Stimulated activated CD8-positive, alpha-beta memory T cell treated with anti-CD3 and anti-CD28 coated beads, Interleukin-7, amount 100 ng/mL, for 4 hours (primary cell): ENCODE results near the gene UBR7.
"Not testable (repeated sequence)": the region's sequence is repeated elsewhere in the genome, so short reads cannot be mapped to it uniquely, and the experiment has no call there.

Experiments
- DNase-seq, 2 donors: peaks; one replicate each; pipeline ENCODE4 v3.0.0-alpha.2; 2020; ENCODE audit warnings: low read depth in 2 of 2

UBR7 gene, protein sequence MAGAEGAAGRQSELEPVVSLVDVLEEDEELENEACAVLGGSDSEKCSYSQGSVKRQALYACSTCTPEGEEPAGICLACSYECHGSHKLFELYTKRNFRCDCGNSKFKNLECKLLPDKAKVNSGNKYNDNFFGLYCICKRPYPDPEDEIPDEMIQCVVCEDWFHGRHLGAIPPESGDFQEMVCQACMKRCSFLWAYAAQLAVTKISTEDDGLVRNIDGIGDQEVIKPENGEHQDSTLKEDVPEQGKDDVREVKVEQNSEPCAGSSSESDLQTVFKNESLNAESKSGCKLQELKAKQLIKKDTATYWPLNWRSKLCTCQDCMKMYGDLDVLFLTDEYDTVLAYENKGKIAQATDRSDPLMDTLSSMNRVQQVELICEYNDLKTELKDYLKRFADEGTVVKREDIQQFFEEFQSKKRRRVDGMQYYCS

DNA sequence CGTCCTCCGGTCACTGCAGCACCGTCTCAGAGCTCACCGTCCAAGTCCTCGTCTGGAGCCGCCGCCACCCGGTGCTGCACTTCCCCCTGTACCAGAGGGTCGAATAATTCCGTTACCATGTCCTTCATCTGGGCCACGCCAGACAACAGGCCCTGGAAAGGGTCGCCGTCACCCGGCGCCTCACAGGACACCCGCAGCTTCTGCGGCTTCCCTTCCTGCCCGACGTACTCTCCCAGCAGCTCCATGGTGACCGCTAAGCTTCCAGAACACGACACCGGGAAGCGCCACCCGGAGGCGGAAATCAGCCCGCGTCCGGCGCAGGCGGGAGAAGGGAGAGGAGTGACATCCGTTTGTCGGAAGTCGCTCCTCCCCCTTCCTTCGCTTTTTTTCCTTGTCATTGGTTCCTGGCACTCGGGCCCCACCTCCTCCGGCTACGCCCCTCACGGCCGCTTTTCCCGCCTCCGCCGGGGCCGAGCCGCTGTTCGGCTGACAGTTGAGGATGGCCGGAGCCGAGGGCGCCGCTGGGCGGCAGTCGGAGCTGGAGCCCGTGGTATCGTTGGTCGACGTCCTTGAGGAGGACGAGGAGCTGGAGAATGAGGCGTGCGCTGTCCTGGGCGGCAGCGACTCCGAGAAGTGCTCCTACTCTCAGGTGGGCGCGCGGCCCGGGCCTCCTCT lies at the start of gene UBR7, which contains the start of gene GON7:
TSS of gene UBR7 (plus strand) at position 464 of the 675 bp plus-strand sequence. CDS start at position 500, 36 bp downstream.
TSS of gene GON7 (minus strand) at position 273 of the 675 bp plus-strand sequence. CDS start at position 245, 28 bp downstream.
- DNase-seq, result peak; percentile 75 to 79

DNA sequence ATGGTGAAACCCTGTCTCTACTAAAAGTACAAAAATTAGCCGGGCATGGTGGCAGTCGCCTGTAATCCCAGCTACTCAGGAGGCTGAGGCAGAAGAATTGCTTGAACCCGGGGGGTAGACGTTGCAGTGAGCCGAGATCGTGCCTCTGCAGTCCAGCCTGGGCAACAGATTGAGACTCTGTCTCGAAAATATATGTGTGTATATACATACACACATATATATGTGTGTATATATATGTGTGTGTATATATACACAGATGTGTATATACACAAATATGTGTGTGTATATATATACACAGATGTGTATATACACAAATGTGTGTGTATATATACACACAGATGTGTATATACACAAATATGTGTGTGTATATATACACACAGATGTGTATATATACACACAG lies 48.7 kb upstream of the UBR7 start:
- not testable (repeated sequence) for DNase-seq

DNA sequence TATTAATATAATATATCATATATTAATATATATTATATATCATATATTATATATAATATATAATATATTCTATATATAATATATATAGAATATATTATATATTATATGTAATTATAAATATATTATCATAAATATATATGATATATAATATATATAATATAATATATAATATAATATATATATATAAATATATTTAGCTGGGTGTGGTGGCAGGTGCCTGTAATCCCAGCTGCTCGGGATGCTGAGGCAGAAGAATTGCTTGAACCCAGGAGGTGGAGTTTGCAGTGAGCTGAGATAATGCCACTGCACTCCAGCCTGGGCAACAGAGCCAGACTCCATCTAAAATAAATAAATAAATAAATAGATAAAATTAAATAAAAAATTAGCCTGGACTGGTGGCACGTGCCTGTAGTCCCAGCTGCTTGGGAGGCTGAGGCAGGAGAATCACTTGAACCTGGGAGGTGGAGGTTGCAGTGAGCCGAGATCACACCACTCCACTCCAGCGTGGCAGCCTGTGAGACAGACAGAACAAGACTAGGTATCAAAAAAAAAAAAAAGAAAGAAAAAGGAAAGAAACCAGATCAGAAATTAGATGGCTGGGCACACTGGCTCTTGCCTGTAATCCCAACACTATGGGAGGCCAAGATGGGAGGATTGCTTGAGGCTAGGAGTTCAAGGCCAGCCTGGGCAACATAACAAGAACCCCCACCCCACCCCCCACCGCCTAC lies 47.3 kb upstream of the UBR7 start:
- DNase-seq, result not testable (repeated sequence)

DNA sequence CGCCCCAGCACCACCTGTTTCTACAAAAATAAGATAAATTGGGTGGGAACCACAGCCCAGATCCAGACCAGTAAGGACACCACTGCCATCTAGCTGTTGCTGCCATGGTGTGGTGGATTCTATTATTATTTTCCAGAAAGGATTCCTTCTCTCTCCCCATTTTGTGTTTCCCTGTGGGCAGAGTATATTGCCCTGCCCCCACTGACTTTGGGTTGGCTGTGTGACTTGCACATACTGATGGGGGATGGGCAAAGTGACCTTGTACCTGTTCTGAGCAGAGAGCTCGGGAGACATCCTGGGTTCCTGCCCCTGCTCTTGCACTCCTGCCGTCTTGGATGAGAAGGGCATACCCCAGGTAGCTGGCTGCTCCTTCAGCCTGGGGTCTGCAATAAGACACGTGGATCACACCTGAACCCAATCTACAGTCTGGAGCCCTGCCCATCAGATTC lies 46.7 kb upstream of the UBR7 start:
- no peak for DNase-seq

DNA sequence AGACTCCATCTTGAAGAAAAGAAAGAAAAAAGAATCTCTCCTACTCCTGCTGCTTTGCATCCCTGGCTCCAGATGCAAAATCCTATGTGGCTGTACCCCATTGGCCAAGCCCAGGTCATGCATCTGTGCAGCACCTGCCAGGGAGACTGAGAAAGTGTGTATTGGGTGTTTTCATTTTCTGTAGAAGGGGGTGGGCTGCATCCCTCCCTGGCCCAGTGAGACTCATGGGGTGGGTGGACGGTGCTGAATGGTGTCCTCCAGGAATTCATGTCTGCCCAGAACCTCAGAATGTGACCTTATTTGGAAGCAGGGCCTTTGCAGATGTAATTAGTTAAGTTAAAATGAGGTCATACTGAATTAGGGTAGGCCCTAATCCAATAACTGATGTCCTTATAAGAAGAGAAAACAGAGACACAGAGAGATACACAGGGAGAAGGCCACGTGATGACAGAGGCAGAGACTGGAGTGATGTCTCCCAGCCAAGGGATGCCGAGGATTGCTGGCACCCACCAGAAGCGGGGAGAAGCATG lies 45.6 kb upstream of the UBR7 start:
- DNase-seq, result no peak

DNA sequence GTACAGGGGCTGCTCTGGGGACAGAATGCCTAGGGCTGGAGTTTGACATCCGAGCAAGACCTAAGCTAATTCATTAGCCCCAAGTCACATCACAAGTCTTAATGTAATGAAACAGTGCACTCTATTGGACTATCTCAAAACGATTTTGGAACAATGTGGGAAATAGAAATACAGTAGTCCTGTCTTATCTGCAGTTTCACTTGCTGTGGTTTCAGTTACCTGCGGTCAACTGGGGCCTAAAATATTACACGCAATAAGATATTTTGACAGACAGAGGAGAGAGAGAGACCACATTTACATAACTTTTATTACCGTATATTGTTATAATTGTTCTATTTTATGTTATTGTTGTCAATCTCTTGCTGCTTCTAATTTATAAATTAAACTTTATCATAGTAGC lies 43.5 kb upstream of the UBR7 start:
- no peak for DNase-seq

DNA sequence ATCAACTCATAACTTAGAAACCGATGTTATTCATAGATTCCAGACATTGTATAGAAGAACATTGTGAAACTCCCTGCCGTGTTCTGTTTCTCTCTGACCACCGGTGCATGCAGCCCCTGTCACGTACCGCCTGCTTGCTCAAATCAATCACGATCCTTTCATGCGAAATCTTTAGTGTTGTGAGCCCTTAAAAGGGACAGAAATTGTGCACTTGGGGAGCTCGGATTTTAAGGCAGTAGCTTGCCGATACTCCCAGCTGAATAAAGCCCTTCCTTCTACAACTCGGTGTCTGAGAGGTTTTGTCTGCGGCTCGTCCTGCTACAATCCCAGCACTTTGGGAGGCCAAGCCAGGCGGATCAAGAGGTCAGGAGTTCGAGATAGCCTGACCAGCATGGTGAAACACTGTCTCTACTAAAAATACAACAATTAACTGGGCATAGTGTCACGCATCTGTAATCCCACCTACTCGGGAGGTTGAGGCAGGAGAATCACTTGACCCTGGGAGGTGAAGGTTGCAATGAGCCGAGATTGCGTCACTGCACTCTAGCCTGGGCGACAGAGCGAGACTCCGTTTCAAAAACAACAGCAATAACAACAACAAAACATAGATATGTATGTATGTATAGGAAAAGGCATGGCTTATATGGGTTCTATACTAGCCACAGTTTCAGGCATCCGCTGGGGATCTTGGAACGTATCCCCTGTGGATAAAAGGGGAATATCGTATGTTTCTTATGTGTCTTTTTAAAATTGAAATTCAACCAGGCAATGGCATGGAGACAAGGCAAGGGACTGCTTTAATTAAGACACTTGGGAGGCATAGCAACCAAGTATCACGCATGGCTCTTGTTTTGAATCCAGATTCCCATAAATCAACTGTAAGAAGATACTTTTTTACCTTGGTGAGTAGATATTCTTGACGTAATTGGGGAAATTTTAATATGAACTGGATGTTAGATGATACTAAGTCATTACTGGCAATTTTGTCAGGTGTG lies 41.5 kb upstream of the UBR7 start:
- DNase-seq, result not testable (repeated sequence)

DNA sequence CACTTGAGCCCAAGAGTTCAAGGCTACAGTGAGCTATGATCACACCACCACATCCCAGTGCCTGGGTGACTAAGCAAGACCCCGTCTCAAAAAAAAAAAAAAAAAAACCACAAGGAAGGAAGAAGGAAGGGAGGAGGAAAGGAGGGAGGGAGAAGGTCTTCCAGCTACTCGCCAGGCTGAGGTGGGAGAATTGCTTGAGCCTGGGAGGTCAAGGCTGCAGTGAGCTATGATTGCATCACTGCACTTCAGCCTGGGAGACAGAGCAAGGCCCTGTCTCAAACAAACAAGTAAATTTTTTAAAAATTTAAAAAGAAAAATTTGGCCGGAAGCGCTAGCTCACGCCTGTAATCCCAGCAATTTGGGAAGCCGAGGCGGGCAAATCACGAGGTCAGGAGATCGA lies 38.4 kb upstream of the UBR7 start:
- DNase-seq, result not testable (repeated sequence)

DNA sequence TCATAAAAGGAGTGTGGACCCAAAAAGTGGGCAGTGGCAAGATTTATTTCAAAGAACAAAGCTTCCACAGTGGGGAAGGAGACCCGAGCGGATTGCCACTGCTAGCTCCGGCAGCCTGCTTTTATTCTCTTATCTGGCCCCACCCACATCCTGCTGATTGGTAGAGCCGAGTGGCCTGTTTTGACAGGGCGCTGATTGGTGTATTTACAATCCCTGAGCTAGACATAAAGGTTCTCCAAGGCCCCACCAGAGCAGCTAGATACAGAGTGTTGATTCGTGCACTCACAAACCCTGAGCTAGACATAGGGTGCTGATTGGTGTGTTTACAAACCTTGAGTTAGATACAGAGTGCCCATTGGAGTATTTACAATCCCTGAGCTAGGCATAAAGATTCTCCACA lies 37.4 kb upstream of the UBR7 start:
- DNase-seq, result not testable (repeated sequence)

DNA sequence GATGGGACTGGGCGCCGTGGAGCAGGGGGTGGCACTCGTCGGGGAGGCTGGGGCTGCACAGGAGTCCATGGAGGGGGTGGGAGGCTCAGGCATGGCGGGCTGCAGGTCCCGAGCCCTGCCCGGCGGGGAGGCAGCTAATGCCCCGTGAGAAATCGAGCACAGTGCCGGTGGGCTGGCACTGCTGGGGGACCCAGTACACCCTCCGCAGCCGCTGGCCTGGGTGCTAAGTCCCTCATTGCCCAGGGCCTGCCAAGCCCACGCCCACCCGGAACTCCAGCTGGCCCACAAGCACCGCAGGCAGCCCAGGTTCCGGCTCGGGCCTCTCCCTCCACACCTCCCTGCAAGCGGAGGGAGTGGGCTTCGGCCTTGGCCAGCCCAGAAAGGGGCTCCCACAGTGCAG lies 36.9 kb upstream of the UBR7 start:
- not testable (repeated sequence) for DNase-seq

DNA sequence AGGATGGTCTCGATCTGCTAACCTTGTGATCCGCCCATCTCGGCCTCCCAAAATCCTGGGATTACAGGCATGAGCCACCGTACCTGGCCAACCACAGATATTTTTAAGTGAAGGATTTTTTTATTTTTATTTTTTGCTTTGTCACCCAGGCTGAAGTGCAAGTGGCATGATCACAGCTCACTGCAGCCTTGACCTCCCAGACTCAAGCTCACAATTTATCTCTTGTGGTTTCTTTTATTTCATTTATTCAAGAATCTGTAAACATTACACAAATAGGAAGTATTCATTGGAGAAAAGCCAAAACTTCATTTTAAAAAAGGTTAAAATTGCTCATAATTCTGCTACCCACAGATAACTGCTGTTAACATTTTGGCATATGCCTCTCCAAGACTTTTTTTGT lies 35.7 kb upstream of the UBR7 start:
- no peak for DNase-seq

DNA sequence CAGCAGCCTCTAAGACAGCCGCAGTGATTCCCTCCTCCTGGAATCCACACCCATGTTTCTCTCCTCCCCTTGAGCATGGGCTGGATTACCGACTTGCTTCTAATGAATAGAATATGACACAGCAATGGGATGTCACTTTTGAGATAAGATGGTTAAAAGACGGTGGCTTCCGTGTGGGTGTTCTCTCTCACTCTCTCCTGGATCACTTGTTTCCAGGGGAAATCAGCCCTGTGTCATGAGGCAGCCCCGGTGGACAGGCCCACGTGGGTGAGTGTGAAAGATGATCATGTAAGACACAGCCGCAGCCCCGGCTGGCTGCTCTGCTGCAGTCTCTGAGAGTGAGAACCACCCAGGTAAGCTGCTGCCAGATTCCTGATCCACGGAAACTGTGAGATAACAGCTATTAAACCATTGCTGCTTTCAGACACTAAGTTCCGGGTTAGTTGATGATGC lies 33.1 kb upstream of the UBR7 start:
- no peak for DNase-seq

DNA sequence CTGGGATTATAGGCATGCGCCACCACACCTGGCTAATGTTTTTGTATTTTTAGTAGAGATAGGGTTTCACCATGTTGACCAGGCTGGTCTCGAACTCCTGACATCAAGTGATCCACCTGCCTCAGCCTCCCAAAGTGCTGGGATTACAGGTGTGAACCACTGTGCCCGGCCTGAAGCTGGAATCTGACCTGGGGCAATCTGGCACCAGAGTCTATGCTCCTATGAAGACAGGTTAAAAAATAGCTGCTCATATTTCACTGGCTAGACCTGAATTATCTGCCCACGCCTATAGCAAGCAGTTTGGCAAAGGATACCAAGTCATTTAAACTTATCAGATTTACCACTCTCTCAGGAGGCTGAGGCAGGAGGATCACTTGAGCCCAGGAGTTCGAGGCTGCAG lies 32.3 kb upstream of the UBR7 start:
- DNase-seq, result not testable (repeated sequence)

DNA sequence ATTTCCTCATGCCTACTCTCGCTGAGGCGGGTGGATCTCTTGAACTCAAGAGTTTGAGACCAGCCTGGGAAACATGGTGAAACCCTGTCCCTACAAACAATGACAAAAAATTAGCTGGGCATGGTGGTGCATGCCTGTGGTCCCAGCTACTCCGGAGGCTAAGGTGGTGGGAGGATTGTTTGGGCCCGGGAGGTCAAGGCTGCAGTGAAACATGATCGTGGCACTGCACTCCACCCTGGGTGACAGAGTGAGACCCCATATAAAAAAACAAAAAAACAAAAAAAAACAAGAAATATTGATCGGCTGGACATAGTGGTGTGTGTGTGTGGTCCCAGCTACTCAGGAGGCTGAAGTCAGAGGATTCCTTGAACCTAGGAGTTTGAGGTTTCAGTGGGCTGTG lies 31.6 kb upstream of the UBR7 start:
- no peak for DNase-seq

DNA sequence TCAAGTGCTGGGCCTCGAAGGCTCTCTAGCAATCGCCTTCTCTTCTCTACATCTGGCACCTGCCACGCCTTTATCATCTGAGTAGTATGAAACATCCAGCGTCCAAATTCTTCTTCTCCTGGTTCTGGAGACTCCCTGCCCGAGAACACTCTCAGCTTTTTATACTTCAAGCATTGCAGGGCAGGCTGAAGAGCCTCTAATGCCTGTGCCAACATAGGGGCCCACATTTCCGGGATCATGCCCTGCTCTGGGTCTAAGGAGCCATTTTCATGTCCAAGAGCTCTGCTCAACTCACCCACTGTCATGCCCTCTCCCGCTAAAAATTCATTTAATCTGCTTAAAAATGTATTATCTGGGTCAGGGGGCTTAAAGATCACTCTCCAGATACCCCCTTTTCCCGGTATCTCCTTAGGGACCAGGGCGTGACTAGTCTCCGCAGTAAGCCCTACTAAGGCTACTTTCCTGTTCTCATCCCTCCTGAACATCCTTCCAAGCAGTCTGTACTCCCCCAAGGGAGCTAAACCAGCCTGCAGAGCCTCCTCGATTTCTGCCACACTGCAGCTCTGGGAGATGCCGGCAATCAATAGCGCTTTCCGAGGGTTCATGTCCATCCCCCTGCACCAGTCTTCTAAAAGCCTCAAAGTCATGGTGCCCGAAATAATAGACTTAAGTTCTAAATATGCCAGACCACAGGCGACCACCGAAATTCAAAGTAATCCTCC lies 23.3 kb upstream of the UBR7 start:
- no peak for DNase-seq

DNA sequence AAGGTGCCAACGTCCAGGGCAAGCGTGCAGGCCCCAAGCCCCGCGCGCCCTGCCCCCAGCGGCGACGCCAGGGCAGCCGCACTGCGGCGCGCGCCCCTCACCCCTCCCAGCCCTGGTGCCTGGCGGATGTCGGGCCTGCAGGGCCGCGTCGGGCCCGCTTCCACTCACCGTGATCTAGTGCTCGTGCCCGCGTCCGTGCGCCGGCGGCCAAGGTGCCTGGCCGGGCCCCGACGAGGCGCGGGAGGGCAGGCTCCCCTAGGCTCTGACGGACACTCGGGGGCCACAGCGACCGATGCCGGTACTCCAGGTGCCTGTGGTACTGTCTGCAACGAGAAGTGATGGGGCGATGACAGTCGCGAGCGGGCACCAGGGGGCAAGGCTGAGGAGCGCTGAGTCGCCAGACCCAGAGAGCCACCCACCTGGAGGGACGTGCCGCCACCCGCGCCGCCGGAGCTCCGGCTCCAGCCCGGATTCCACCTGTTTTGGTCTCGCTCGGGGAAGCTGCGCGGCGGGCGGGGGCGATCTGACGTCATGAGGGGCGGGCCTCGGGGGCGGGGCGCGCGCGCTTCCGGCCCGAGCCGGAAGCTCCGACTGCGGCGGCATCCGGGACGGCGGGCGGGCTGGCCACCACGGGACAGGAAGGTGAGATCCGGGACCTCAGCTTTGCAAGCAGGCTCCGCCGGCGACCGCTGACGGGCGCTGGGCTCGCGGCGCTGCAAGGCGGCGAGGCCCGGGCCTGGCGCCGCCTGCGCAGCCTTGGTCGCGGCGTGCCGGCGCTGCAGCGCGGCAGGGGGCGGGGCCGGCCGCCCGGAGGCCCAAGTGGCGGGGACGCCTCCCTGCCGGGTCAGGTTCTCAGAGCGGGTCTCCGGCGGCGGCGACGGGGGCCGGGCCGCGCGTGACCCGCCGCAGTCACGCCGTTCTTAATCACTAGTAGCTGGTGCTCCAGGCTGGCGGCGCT lies 22.4 kb upstream of the UBR7 start, which contains the start of the genes LYSET and MOAP1:
TSS of gene LYSET (plus strand) at position 927 of the 958 bp plus-strand sequence. CDS start 89 bp downstream, outside the sequence.
TSS of gene MOAP1 (minus strand) at position 507 of the 958 bp plus-strand sequence. CDS start 655 bp downstream, outside the sequence.
- peak; percentile 70 to 84 for DNase-seq

DNA sequence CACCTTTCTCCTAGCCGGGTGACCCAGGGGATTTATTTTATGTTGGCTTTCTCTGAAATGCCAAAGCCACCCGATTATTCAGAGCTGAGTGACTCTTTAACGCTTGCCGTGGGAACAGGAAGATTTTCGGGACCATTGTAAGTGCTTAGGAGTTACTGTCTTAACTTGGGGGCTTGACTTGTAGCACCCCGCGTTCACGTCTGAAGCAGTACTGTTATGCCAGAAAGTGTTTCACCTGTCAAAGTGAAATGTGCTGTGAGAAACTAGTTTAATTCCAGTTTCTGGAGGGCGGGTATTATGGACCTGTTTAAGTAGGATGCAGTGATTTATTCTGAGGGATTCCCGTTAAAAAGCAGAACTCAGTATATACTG lies 21.7 kb upstream of the UBR7 start:
- DNase-seq, result no peak

DNA sequence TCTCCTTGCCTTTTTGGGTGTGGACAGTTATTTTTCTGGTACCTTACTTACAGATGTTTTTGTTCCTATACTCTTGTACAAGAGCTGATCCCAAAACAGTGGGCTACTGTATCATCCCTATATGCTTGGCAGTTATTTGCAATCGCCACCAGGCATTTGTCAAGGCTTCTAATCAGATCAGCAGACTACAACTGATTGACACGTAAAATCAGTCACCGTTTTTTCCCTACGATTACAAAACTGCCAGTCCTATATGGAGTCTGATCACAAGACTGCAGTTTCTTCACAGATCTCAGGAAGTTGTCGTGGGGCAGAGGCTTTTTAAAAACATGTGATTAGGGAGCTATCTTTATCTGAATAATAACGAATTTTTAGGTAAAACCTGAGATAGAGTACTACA lies 20.6 kb upstream of the UBR7 start:
- no peak for DNase-seq

DNA sequence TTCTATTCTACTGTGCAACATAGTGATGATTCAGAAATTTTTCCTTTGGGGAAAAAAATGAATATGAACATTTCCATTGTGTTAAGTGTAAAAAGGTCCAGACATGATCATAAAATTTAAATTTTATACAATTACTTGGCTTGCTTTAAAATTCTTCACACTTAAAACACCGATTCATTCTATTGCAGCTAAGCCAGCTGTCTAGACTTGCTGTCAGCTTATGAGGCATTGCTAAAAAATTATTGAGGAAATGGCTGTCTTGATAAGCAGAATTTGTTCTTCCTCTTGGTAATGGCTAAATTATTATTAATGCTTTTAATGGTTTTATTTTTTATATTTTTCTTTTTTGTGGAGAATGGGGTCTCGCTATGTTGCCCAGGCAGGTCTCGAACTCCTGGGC lies 20.1 kb upstream of the UBR7 start:
- DNase-seq, result no peak
